Rectal smooth muscle tissue (tissue), 1 donor: ENCODE measurements around the gene DYNC1LI1.

ENCODE experiments used
- H3K27ac ChIP-seq: one replicate; pipeline ENCODE4 v1.7.0; 2013; ENCODE audit warnings: low read depth, low read length, inconsistent platforms
- H3K27me3 ChIP-seq: one replicate; pipeline ENCODE4 v1.7.0; 2013; ENCODE audit warnings: low read length; ENCODE audit not compliant: control insufficient read depth, insufficient read depth
- H3K36me3 ChIP-seq: one replicate; pipeline ENCODE4 v1.7.0; 2013; ENCODE audit warnings: low read length; ENCODE audit not compliant: control insufficient read depth, insufficient read depth
- H3K4me1 ChIP-seq: one replicate; pipeline ENCODE4 v1.7.0; 2013; ENCODE audit warnings: low read length; ENCODE audit not compliant: control insufficient read depth, insufficient read depth
- H3K4me3 ChIP-seq: one replicate; pipeline ENCODE4 v1.7.0; 2013; ENCODE audit warnings: low read length
- H3K9ac ChIP-seq: one replicate; pipeline ENCODE4 v1.7.0; 2013; ENCODE audit warnings: low read length

DYNC1LI1 gene

GRCh38 chr3:32570421-32571191 lies at the start of gene DYNC1LI1:
Gene DYNC1LI1 (minus strand): TSS chr3:32570858. CDS start chr3:32570770, 88 bp downstream.
- no peaks in the 10 kb centered on the region for H3K27me3 ChIP-seq
- H3K4me1 ChIP-seq = peaks cover 5% of the 10 kb centered on the region
- peak within 1 kb of the TSS; percentile 98 for H3K4me3 ChIP-seq
- H3K9ac ChIP-seq = peak within 1 kb of the TSS; percentile 83
- no peaks in the 10 kb centered on the region for H3K36me3 ChIP-seq
- peak within 1 kb of the TSS; percentile 96 for H3K27ac ChIP-seq

GRCh38 chr3:32619395-32619794 lies 48.7 kb upstream of the DYNC1LI1 start:
- H3K36me3 ChIP-seq = no peaks in the 10 kb centered on the region
- no peaks in the 10 kb centered on the region for H3K27me3 ChIP-seq
- no peak overlapping the region for H3K9ac ChIP-seq
- H3K4me1 ChIP-seq = no peaks in the 10 kb centered on the region
- no peak overlapping the region for H3K27ac ChIP-seq
- H3K4me3 ChIP-seq = no peak overlapping the region

- H3K36me3 ChIP-seq = no peaks in the 10 kb centered on the region
- no peak overlapping the region for H3K4me3 ChIP-seq
- no peaks in the 10 kb centered on the region for H3K4me1 ChIP-seq
- no peak overlapping the region for H3K9ac ChIP-seq
- no peaks in the 10 kb centered on the region for H3K27me3 ChIP-seq
- H3K27ac ChIP-seq = no peak overlapping the region
Measured at GRCh38 chr3:32616267-32616962, 45.8 kb upstream of the DYNC1LI1 start.

- H3K27me3 ChIP-seq = no peaks in the 10 kb centered on the region
- no peak overlapping the region for H3K27ac ChIP-seq
- no peak overlapping the region for H3K4me3 ChIP-seq
- H3K9ac ChIP-seq = no peak overlapping the region
- H3K36me3 ChIP-seq = no peaks in the 10 kb centered on the region
- H3K4me1 ChIP-seq = no peaks in the 10 kb centered on the region
Measured at GRCh38 chr3:32614956-32615355, 44.3 kb upstream of the DYNC1LI1 start.

- no peaks in the 10 kb centered on the region for H3K27me3 ChIP-seq
- H3K4me3 ChIP-seq = no peak overlapping the region
- H3K4me1 ChIP-seq = no peaks in the 10 kb centered on the region
- no peak overlapping the region for H3K27ac ChIP-seq
- H3K9ac ChIP-seq = no peak overlapping the region
- no peaks in the 10 kb centered on the region for H3K36me3 ChIP-seq
Measured at GRCh38 chr3:32613183-32613582, 42.5 kb upstream of the DYNC1LI1 start.

GRCh38 chr3:32612547-32612946 lies 41.9 kb upstream of the DYNC1LI1 start:
- H3K27ac ChIP-seq = no peak overlapping the region

GRCh38 chr3:32607522-32607921 lies 36.9 kb upstream of the DYNC1LI1 start:
- H3K36me3 ChIP-seq = no peaks in the 10 kb centered on the region
- H3K9ac ChIP-seq = no peak overlapping the region
- no peak overlapping the region for H3K27ac ChIP-seq
- no peak overlapping the region for H3K4me3 ChIP-seq
- H3K27me3 ChIP-seq = no peaks in the 10 kb centered on the region
- no peaks in the 10 kb centered on the region for H3K4me1 ChIP-seq

More at GRCh38 chr3:32612547-32612946, 41.9 kb upstream of the DYNC1LI1 start:
- Histone ChIP-seq H3K36me3 (no peaks in the 10 kb centered on the region), H3K4me3 (no peak overlapping the region), H3K27me3 (no peaks in the 10 kb centered on the region), H3K4me1 (no peaks in the 10 kb centered on the region), H3K9ac (no peak overlapping the region)

GRCh38 chr3:32606960-32607359 lies 36.3 kb upstream of the DYNC1LI1 start:
- Histone ChIP-seq H3K4me3 (no peak overlapping the region), H3K36me3 (no peaks in the 10 kb centered on the region), H3K27ac (no peak overlapping the region), H3K4me1 (no peaks in the 10 kb centered on the region), H3K27me3 (no peaks in the 10 kb centered on the region), H3K9ac (no peak overlapping the region)

- H3K4me3 ChIP-seq = no peak overlapping the region
- no peaks in the 10 kb centered on the region for H3K27me3 ChIP-seq
- no peak overlapping the region for H3K9ac ChIP-seq
- H3K27ac ChIP-seq = no peak overlapping the region
- H3K36me3 ChIP-seq = no peaks in the 10 kb centered on the region
- no peaks in the 10 kb centered on the region for H3K4me1 ChIP-seq
Measured at GRCh38 chr3:32606277-32606676, 35.6 kb upstream of the DYNC1LI1 start.

- H3K27me3 ChIP-seq = no peaks in the 10 kb centered on the region
- H3K4me3 ChIP-seq = no peak overlapping the region
- H3K4me1 ChIP-seq = no peaks in the 10 kb centered on the region
- H3K9ac ChIP-seq = no peak overlapping the region
- no peak overlapping the region for H3K27ac ChIP-seq
- H3K36me3 ChIP-seq = no peaks in the 10 kb centered on the region
Measured at GRCh38 chr3:32603064-32603463, 32.4 kb upstream of the DYNC1LI1 start.

- no peak overlapping the region for H3K27ac ChIP-seq
- H3K4me1 ChIP-seq = no peaks in the 10 kb centered on the region
- H3K9ac ChIP-seq = no peak overlapping the region
- H3K36me3 ChIP-seq = no peaks in the 10 kb centered on the region
- no peaks in the 10 kb centered on the region for H3K27me3 ChIP-seq
- no peak overlapping the region for H3K4me3 ChIP-seq
Measured at GRCh38 chr3:32602206-32602605, 31.5 kb upstream of the DYNC1LI1 start.

GRCh38 chr3:32601722-32602121 lies 31.1 kb upstream of the DYNC1LI1 start:
- Histone ChIP-seq H3K4me3 (no peak overlapping the region), H3K27me3 (no peaks in the 10 kb centered on the region), H3K27ac (no peak overlapping the region), H3K4me1 (no peaks in the 10 kb centered on the region), H3K9ac (no peak overlapping the region), H3K36me3 (no peaks in the 10 kb centered on the region)

- Histone ChIP-seq H3K4me3 (no peak overlapping the region), H3K9ac (no peak overlapping the region), H3K27ac (no peak overlapping the region), H3K36me3 (no peaks in the 10 kb centered on the region), H3K27me3 (no peaks in the 10 kb centered on the region), H3K4me1 (no peaks in the 10 kb centered on the region)
Measured at GRCh38 chr3:32597656-32598055, 27.0 kb upstream of the DYNC1LI1 start.
